Stimulated activated CD8-positive, alpha-beta memory T cell treated with anti-CD3 and anti-CD28 coated beads, Interleukin-2, amount 100 ng/mL, for 48 hours (primary cell): Measurements from ENCODE around the gene SUPT5H.

ENCODE experiments used
- DNase-seq, 2 donors: peaks; one replicate each; pipeline ENCODE4 v3.0.0-alpha.2; 2020; ENCODE audit warnings: low read depth in 2 of 2

Gene SUPT5H

DNA sequence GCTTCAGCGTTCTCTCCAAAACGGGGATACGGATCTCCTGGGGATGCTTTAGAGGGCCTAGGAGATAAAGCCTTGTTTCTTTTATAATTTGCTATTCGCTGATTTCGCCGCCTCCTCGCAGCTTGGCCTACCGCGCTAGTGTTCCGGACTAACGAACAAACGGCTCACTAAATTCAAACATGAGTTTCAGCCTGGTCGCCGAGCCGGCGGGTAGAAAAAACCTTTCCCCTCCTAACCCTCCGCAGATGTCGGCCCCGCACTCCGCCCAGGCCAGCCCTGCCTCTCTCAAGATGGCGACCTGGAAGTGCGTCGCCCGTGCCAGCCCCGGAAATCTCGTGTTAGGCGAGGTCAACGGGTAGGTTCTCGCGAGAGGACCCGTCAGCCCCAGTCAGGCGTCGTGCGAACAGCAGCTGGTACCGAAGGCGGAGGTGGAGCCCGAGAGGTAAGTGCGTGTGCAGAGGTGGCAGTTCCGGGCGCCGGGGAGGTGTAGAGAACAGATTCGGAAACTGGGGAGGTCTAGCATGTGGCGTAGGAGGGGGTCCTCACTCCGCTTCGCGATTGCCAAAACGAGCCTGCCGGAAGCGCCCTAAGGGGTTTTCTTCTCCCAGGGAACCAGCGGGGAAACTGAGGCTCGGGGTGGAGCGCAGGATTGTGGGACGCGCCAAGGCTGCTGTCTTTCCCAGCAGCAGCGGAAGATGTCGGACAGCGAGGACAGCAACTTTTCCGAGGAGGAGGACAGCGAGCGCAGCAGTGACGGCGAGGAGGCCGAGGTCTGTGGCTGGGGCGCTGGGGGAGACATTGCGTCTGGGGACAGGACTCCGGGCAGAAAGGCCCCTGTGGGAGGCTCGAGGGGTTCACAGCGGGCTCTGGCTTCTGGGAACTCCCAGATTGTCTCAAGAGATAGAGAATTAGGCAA is at the start of gene SUPT5H:
SUPT5H (plus strand) TSS at position 387 of the 916 bp plus-strand sequence; CDS start at position 696, 309 bp downstream.
- peak; percentile 93 to 95 for DNase-seq

DNA sequence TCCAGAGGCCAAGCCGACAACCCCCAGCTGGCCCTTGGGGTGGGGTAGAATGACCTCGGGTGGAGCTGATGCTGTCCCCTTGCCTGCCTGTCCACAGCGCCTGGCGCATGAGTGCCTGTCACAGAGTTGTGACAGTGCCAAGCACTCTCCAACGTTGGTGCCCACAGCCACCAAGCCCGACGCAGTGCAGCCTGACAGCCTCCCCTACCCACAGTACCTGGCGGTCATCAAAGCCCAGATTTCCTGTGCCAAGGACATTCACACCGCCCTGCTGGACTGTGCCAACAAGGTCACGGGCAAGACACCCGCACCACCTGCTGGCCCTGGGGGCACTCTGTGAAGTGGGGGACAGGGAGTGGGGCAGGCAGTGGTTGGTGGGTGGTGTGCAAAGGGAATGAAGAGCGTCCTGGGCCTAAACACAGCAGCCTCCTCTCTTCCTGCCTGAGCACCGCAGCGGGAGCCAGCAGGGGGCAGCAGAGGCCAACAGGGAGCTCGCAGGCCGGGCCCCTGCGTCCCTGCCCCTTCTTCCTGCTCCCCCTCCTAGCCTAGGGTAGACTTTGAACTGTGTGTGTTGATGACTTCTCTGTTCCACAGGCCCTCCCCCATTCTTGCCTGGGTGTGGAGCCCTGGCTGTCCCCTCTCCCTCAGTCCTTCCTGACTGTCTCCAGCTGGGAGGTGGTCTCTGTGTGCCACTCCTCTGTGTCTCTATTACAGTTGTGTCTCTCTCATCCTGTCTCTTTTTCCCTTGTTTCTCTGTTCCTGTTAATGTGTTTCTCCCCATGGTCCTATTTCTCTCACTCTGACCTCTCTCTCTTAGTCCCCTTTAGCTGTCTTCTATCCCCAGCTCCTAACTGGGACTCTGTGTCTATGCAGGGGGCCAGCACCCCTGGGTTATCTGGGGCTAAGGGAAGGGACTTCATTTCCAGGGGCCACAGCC is 47.8 kb upstream of the SUPT5H start:
- peak; percentile 88 to 94 for DNase-seq

DNA sequence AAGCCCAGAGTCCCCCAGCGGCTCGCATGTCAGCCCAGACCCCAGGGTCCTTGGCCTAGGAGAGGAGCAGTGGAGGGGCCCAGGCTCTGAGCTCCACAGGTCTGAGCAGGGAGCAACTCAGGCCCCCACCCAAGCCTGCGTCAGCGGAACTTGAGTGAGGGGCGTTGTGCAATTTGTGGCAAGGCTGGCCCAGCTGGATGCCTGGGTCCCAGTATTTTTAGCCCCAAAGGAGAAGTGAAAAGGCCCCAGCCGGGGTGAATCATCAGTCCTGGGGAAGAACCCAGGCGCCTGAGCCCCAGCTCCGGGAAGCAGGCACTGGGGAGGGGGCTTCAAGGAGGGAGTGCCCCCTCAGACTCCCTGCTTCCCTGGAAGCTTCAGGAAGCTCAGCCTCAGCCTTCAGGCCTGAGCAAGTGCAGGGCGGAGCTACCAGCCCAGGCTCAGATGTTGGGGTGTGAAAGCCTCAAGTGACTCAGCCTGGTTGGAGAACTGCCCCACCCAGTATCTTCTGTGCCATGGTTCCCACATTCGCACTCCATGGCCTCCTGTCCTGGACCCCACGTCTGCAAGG is 47.0 kb upstream of the SUPT5H start:
- DNase-seq: no peak

- no peak for DNase-seq
Measured at GRCh38 chr19:39399668-39400050, 45.7 kb upstream of the SUPT5H start.

- no peak for DNase-seq
Measured at GRCh38 chr19:39400061-39400460, 45.3 kb upstream of the SUPT5H start.

GRCh38 chr19:39401070-39401548 is 44.3 kb upstream of the SUPT5H start:
- DNase-seq: no peak

- DNase-seq: peak; percentile 63 to 81
Measured at GRCh38 chr19:39401549-39402345, 43.6 kb upstream of the SUPT5H start.

- DNase-seq: peak; percentile 75 to 80
Measured at GRCh38 chr19:39402346-39403300, 42.8 kb upstream of the SUPT5H start.

- peak; percentile 95 for DNase-seq
Measured at GRCh38 chr19:39403331-39404312, 41.8 kb upstream of the SUPT5H start.

DNA sequence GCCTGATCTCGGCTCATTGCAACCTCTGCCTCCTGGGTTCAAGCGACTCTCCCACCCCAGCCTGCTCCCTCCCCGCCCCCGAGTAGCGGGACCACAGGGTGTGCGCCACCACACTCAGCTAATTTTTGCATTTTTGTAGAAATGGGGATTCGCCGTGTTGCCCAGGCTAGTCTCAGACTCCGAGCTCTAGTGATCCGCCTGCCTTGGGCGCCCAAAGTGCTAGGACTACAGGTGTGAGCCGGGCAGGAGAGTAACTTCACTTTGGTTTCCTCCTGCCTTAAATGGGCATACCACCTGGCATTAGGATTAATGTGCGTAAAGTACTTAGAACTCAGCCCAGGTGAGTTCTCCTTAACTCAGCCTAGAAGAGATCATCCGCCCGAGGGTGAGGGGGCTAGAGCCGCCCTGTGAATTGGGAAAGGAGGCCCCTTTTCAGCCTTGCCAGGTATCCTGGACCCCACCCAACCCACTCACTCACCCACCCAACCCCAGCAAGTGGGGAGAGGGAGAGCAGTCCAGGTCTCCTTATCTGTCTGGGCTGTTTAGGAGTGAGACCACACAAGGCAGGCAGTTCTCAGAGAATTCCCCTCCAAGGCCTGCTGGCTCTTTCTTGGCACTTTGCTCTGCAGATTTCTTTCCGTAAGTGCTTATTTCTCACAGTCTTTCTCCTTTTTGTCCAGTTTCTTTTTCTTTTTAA is 40.0 kb upstream of the SUPT5H start:
- no peak for DNase-seq

DNA sequence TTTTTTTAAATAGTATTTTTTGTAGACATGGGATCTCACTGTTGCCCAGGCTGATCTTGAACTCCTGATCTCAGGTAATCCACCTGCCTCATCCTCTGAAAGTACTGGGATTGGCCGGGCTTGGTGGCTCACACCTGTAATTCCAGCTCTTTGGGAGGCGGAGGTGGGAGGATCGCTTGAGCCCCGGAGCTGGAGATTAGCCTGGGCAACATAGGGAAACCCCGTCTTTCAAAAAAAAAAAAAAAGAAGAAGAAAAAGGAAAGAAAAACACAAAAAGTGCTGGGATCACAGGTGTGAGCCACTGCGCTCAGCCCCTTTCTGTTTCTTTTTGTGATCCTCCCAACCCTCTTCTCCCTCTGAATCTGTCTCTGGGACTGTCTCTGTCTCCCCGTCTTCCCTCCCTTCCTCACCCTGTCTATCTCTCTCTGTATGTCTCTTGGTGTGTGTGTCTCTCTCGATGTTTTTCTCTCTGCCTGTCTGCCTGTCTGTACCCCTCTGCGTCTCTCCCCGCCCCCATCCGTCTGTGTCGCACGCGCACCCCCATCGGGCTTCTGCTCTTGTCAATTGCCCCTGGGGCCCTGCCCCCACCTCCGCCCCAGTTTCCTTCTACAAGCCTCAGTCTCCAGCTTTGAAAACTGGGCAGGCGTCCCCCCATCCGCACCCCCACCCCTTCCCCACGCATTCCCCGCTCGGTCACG is 39.3 kb upstream of the SUPT5H start:
- peak; percentile 73 to 84 for DNase-seq

DNA sequence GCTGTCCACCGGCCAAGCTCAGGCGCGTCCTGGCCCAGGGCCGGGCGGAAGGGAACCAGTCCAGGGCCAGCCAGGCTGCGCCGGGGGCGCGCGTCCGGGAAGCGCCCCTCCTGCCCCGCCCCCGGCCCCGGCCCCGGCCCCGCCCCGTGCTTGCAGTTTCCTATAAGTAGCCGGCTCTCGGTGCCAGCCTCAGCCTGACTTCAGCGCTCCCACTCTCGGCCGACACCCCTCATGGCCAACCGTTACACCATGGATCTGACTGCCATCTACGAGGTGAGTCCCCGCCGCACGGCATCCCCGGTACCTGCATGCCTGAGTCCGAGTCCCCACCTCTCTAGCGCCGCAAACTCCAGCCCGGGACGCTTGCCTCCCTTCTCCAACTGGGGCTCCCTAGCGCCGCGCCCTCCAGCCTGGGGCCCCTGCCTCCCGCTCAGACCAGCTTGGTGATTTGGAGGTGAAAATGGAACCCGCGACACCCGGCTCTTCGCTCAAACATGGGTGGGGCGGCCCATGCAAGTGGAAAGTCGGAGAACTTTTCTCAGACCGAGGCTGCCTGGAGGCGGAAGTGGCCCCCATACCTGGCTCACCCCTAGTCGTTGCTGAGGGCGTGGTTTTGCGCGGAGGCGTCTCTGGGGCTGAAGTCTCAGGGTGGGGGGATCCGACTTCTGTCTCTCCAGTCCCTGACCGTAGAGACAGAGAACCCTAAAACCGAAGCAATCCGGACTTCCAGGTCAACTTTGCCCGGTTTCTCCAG is 38.5 kb upstream of the SUPT5H start, which contains the start of gene ZFP36:
ZFP36 (plus strand) TSS at position 192 of the 754 bp plus-strand sequence; CDS start at position 250, 58 bp downstream.
- peak; percentile 74 to 82 for DNase-seq

DNA sequence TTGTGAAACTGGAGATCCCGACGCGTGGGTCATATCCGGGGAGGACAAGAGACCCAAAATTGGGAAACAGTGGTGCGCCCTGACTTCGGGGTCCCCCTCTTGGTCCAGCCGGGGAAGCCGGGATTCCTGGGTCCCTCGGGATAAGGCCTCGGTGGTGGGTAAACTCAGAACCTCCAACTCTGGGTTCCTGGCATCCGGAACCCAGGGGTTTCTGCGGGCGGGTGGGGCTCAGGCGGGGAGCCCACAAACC is 38.0 kb upstream of the SUPT5H start:
- no peak for DNase-seq

DNA sequence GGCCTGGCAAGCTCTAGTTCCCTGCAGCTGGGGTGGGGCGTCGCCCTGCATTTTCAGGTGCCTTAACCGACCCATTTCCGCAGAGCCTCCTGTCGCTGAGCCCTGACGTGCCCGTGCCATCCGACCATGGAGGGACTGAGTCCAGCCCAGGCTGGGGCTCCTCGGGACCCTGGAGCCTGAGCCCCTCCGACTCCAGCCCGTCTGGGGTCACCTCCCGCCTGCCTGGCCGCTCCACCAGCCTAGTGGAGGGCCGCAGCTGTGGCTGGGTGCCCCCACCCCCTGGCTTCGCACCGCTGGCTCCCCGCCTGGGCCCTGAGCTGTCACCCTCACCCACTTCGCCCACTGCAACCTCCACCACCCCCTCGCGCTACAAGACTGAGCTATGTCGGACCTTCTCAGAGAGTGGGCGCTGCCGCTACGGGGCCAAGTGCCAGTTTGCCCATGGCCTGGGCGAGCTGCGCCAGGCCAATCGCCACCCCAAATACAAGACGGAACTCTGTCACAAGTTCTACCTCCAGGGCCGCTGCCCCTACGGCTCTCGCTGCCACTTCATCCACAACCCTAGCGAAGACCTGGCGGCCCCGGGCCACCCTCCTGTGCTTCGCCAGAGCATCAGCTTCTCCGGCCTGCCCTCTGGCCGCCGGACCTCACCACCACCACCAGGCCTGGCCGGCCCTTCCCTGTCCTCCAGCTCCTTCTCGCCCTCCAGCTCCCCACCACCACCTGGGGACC is 37.6 kb upstream of the SUPT5H start:
- peak in 1 of 2 donors; percentile 44 for DNase-seq

- DNase-seq: no peak
Measured at GRCh38 chr19:39408392-39409207, 36.8 kb upstream of the SUPT5H start.
